HepG2 (cell line): ENCODE data around the gene DENND5A.

ENCODE experiments used
- FOXO1 ChIP-seq: sonication (generic); formaldehyde crosslinking; IDR thresholded peaks from 2 replicates; pipeline ENCODE4 v1.4.0; 2020; ENCODE audit warnings: missing genetic modification reagents
- GTF2F1 ChIP-seq: fragments of 150-350 bp; IDR thresholded peaks from 2 replicates; pipeline ENCODE4 v1.6.1; 2014; ENCODE audit warnings: low read length
- MAZ ChIP-seq, 2 experiments: sonication (generic) in 1 of 2; formaldehyde crosslinking in 1 of 2; IDR thresholded peaks; 2 replicates each; pipeline versions ENCODE4 v1.5.0 to v1.6.1; 2012 to 2020; ENCODE audit warnings: low read depth in 2 of 2, mild to moderate bottlenecking in 2 of 2, borderline replicate concordance in 1 of 2, improper control_type of control experiment in 1 of 2, low read length in 1 of 2, missing genetic modification reagents in 1 of 2, moderate library complexity in 1 of 2
- PHF8 ChIP-seq: sonication (generic); formaldehyde crosslinking; IDR thresholded peaks from 2 replicates; pipeline ENCODE4 v1.5.0; 2020; ENCODE audit warnings: missing genetic modification reagents
- POLR2A ChIP-seq, 2 experiments: IDR thresholded peaks; 2 replicates each; pipeline ENCODE4 v1.6.1; 2011; ENCODE audit warnings: low read depth in 2 of 2, low read length in 2 of 2, mild to moderate bottlenecking in 1 of 2, moderate library complexity in 1 of 2; ENCODE audit not compliant: insufficient read depth in 1 of 2
- ZNF747 ChIP-seq: sonication (generic); formaldehyde crosslinking; IDR thresholded peaks from 2 replicates; pipeline ENCODE4 v1.8.1; 2023; ENCODE audit warnings: missing genetic modification reagents, mild to moderate bottlenecking, borderline replicate concordance
- ZSCAN12 ChIP-seq: sonication (generic); formaldehyde crosslinking; IDR thresholded peaks from 2 replicates; pipeline ENCODE4 v1.9.0; 2021; ENCODE audit warnings: mild to moderate bottlenecking, missing genetic modification reagents
- TF ChIP-seq, protein P1 (sequence below): sonication (generic); formaldehyde crosslinking; IDR thresholded peaks from 2 replicates; pipeline ENCODE4 v1.5.0; 2020; ENCODE audit warnings: mild to moderate bottlenecking, missing genetic modification reagents, moderate library complexity
- TF ChIP-seq, protein P2 (sequence below), 2 experiments: IDR thresholded peaks; 2 replicates each; pipeline ENCODE4 v1.6.1; 2011 to 2012; ENCODE audit warnings: low read length in 2 of 2, borderline replicate concordance in 1 of 2, low read depth in 1 of 2, mild to moderate bottlenecking in 1 of 2, moderate library complexity in 1 of 2
- TF ChIP-seq, protein P3 (sequence below): sonication (generic); formaldehyde crosslinking; IDR thresholded peaks from 2 replicates; pipeline ENCODE4 v1.8.0; 2022; ENCODE audit warnings: low read depth, missing genetic modification reagents
- TF ChIP-seq, protein P4 (sequence below): sonication (generic); formaldehyde crosslinking; conservative IDR thresholded peaks from 2 replicates; pipeline ENCODE4 v1.8.0; 2022; ENCODE audit warnings: missing genetic modification reagents

DNA sequence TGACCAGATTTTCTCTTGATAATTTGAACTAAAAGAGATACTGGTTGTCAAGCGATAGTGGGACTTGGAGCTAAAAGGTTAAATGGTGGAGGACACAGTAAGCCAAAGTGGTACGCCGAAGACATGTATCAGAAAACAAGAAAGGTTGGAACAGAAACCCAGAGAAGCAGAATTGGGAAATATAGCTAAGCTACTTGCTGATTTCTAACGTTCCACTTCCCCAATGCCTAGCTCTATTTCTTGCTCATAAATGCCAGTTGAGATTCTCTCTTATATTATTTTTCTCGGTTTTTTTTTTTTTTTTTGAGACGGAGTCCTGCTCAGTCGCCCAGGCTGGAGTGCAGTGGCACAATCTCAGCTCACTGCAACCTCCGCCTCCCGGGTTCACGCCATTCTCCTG lies 36.6 kb upstream of the DENND5A start:
- no peak for TF ChIP-seq GTF2F1
- no peak for TF ChIP-seq POLR2A (IDR thresholded peaks at IDR 0.05; ENCODE audit: insufficient read depth in 1 of 2, low read depth in 2 of 2, low read length in 2 of 2)
- TF ChIP-seq, protein P1, sequence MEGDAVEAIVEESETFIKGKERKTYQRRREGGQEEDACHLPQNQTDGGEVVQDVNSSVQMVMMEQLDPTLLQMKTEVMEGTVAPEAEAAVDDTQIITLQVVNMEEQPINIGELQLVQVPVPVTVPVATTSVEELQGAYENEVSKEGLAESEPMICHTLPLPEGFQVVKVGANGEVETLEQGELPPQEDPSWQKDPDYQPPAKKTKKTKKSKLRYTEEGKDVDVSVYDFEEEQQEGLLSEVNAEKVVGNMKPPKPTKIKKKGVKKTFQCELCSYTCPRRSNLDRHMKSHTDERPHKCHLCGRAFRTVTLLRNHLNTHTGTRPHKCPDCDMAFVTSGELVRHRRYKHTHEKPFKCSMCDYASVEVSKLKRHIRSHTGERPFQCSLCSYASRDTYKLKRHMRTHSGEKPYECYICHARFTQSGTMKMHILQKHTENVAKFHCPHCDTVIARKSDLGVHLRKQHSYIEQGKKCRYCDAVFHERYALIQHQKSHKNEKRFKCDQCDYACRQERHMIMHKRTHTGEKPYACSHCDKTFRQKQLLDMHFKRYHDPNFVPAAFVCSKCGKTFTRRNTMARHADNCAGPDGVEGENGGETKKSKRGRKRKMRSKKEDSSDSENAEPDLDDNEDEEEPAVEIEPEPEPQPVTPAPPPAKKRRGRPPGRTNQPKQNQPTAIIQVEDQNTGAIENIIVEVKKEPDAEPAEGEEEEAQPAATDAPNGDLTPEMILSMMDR (CRISPR knock-in tag) = no peak
- no peak for TF ChIP-seq MAZ (IDR thresholded peaks at IDR 0.05; ENCODE audit: borderline replicate concordance, low read depth, low read length)
- TF ChIP-seq MAZ (CRISPR knock-in tag; IDR thresholded peaks at IDR 0.05; ENCODE audit: low read depth) = no peak
- TF ChIP-seq, protein P2, sequence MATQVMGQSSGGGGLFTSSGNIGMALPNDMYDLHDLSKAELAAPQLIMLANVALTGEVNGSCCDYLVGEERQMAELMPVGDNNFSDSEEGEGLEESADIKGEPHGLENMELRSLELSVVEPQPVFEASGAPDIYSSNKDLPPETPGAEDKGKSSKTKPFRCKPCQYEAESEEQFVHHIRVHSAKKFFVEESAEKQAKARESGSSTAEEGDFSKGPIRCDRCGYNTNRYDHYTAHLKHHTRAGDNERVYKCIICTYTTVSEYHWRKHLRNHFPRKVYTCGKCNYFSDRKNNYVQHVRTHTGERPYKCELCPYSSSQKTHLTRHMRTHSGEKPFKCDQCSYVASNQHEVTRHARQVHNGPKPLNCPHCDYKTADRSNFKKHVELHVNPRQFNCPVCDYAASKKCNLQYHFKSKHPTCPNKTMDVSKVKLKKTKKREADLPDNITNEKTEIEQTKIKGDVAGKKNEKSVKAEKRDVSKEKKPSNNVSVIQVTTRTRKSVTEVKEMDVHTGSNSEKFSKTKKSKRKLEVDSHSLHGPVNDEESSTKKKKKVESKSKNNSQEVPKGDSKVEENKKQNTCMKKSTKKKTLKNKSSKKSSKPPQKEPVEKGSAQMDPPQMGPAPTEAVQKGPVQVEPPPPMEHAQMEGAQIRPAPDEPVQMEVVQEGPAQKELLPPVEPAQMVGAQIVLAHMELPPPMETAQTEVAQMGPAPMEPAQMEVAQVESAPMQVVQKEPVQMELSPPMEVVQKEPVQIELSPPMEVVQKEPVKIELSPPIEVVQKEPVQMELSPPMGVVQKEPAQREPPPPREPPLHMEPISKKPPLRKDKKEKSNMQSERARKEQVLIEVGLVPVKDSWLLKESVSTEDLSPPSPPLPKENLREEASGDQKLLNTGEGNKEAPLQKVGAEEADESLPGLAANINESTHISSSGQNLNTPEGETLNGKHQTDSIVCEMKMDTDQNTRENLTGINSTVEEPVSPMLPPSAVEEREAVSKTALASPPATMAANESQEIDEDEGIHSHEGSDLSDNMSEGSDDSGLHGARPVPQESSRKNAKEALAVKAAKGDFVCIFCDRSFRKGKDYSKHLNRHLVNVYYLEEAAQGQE (IDR thresholded peaks at IDR 0.05; ENCODE audit: borderline replicate concordance in 1 of 2, low read depth in 1 of 2, low read length in 2 of 2) = no peak
- no peak for TF ChIP-seq ZSCAN12 (CRISPR knock-in tag)
- TF ChIP-seq, protein P3, sequence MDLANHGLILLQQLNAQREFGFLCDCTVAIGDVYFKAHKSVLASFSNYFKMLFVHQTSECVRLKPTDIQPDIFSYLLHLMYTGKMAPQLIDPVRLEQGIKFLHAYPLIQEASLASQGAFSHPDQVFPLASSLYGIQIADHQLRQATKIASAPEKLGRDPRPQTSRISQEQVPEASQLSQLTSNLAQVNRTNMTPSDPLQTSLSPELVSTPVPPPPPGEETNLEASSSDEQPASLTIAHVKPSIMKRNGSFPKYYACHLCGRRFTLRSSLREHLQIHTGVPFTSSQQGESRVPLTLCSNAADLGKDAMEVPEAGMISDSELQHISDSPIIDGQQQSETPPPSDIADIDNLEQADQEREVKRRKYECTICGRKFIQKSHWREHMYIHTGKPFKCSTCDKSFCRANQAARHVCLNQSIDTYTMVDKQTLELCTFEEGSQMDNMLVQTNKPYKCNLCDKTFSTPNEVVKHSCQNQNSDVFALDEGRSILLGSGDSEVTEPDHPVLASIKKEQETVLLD (CRISPR knock-in tag) = no peak
- no peak for TF ChIP-seq PHF8
- TF ChIP-seq ZNF747 = no peak
- no peak for TF ChIP-seq FOXO1 (CRISPR knock-in tag)
- TF ChIP-seq, protein P4, sequence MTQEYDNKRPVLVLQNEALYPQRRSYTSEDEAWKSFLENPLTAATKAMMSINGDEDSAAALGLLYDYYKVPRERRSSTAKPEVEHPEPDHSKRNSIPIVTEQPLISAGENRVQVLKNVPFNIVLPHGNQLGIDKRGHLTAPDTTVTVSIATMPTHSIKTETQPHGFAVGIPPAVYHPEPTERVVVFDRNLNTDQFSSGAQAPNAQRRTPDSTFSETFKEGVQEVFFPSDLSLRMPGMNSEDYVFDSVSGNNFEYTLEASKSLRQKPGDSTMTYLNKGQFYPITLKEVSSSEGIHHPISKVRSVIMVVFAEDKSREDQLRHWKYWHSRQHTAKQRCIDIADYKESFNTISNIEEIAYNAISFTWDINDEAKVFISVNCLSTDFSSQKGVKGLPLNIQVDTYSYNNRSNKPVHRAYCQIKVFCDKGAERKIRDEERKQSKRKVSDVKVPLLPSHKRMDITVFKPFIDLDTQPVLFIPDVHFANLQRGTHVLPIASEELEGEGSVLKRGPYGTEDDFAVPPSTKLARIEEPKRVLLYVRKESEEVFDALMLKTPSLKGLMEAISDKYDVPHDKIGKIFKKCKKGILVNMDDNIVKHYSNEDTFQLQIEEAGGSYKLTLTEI (CRISPR knock-in tag) = no peak
